Spleen (tissue), 11 donors: Measurements from ENCODE around the gene PDIA6. TPM values are rescaled to one million over a fixed set of nuclear protein-coding genes. Genes with fewer than 3 reads are reported as not detected.

Experiments used
- DNase-seq: peaks from one replicate; pipeline ENCODE4 v3.0.0-alpha.2; 2020
- H3K27ac ChIP-seq, 8 donors: fragments of 200-600 bp; sonication (generic) in 7 of 8; 1 replicate in 4 of 8; 2 replicates in 4 of 8; pipeline versions ENCODE4 v1.5.0 to v1.8.0; 2016 to 2021; ENCODE audit warnings: inconsistent platforms in 4 of 8, mild to moderate bottlenecking in 4 of 8, moderate library complexity in 1 of 8
- H3K27me3 ChIP-seq, 7 donors: fragments of 200-600 bp; sonication (generic) in 6 of 7; replicated peaks in 1 of 7; 1 replicate in 4 of 7; 2 replicates in 3 of 7; pipeline versions ENCODE4 v1.5.0 to v1.8.0; 2016 to 2021; ENCODE audit warnings: inconsistent platforms in 3 of 7, mild to moderate bottlenecking in 1 of 7
- H3K36me3 ChIP-seq, 6 donors: fragments of 200-600 bp; sonication (generic) in 5 of 6; 1 replicate in 4 of 6; 2 replicates in 2 of 6; pipeline versions ENCODE4 v1.5.0 to v1.8.0; 2016 to 2021; ENCODE audit warnings: inconsistent platforms in 2 of 6
- H3K4me1 ChIP-seq, 6 donors: fragments of 200-600 bp; sonication (generic) in 5 of 6; 1 replicate in 3 of 6; 2 replicates in 3 of 6; pipeline versions ENCODE4 v1.5.0 to v1.8.0; 2016 to 2021; ENCODE audit warnings: inconsistent platforms in 3 of 6
- H3K4me3 ChIP-seq, 8 donors: fragments of 200-600 bp; sonication (generic) in 7 of 8; 1 replicate in 4 of 8; 2 replicates in 4 of 8; pipeline versions ENCODE4 v1.5.0 to v1.8.0; 2016 to 2021; ENCODE audit warnings: inconsistent platforms in 4 of 8, mild to moderate bottlenecking in 4 of 8, moderate library complexity in 2 of 8
- H3K9me3 ChIP-seq, 8 donors: fragments of 200-600 bp; sonication (generic) in 7 of 8; 1 replicate in 4 of 8; 2 replicates in 4 of 8; pipeline versions ENCODE4 v1.5.0 to v1.8.0; 2016 to 2021; ENCODE audit warnings: inconsistent platforms in 4 of 8
- POLR2A ChIP-seq, 3 donors: fragments of 450-650 bp; IDR thresholded peaks; one replicate each; pipeline ENCODE4 v1.5.1; 2017; ENCODE audit warnings: antibody characterized with exemption in 3 of 3, mild to moderate bottlenecking in 1 of 3
- POLR2AphosphoS5 ChIP-seq, 3 donors: sonication (generic); formaldehyde crosslinking; IDR thresholded peaks; one replicate each; pipeline ENCODE4 v1.5.1; 2017; ENCODE audit warnings: antibody characterized with exemption in 3 of 3
- WGBS, 5 donors: extraction: QIAGEN DNeasy Blood & Tissue Kit in 3 of 5; methylation state at CpG; one replicate each; pipeline versions ENCODE4 v1.1.5 to v1.1.7; 2013 to 2018; 5-methylcytosine and 5-hydroxymethylcytosine counted together
- intact Hi-C: fragments of 100-400 bp; cut with DNase I; formaldehyde crosslinking; loops from one replicate; pipeline ENCODE4 v1.15.0; 2023; ENCODE audit warnings: low total_unique reads
- polyA plus RNA-seq, 3 donors: library from polyadenylated mRNA; stranded (reverse); fragments of 200-250 nt; gene quantifications; one replicate each; pipeline ENCODE4 v1.2.1, GENCODE V29; 2013
- total RNA-seq, 7 donors: library from RNA; depleted of rRNA in 3 of 7; stranded (reverse); fragments of >200 nt in 3 of 7; fragmentation: NEBNext Ultra II Directional in 4 of 7; extraction: Animal tissue kit (Norgen Biotek cat#: 25700) in 4 of 7; gene quantifications; one replicate each; pipeline versions ENCODE4 v1.1.0 to v1.2.1, GENCODE V29; 2016 to 2021
- TF ChIP-seq, protein P1 (sequence below), 11 experiments: fragments of 200-600 bp in 7 of 11; fragments of 450-650 bp in 4 of 11; sonication (generic) in 4 of 11; IDR thresholded peaks in 8 of 11; conservative IDR thresholded peaks in 3 of 11; 1 replicate in 7 of 11; 2 replicates in 4 of 11; pipeline versions ENCODE4 v1.4.0 to v1.8.0; 2016 to 2021; ENCODE audit warnings: antibody characterized with exemption in 11 of 11, inconsistent platforms in 4 of 11, mild to moderate bottlenecking in 1 of 11
- donor health status: healthy with polysubstance abuse.
- donor health status: DM: no; HTN: no; CAD: no; lungs with moderate emphysema.
- donor health status: DM: no; HTN: no; CAD: no.
- donor health status: Bipolar disorder and iron deficiency.
- donor health status: healthy.
- donor health status: DM: no; HTN: no; CAD: no.
- donor health status: DM: yes; HTN: yes; CAD: no.

PDIA6 gene
- total and polyA plus RNA-seq, 10 donors = 29.7 to 164 (median 115) TPM

DNA sequence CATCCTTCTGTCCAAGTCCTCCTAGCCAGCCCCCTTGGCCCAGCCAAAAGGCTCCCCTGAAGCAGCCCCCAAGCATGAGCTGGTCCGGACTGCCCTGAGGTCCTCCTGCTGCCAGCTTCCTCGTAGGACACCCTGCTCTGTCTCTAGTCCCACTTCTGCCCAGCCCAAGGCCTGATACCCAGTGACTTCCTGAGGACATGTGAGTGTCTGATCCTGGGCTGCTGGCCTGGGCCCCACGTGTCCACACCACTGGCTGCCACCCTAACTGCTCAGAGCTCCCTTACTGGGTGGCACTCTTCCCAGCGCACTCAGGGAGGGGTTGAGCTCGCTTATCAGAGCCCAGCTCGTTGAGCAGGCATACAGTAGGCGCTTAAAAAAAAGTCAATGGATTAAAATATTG, 34.4 kb upstream of the PDIA6 start:
- DNase-seq = no peak
- intact Hi-C loops = no loop called here
- WGBS, 5 donors = 66 to 84% (median 74%) methylated on average over 6 to 7 of the region's 7 CpGs
- peaks cover 0 to 10% (median 0%) of the 10 kb centered on the region in 7 donors for H3K27me3 ChIP-seq
- H3K36me3 ChIP-seq = no peaks in the 10 kb centered on the region
- H3K27ac ChIP-seq = no peak overlapping the region
- peaks cover 0 to 11% (median 7%) of the 10 kb centered on the region in 8 donors for H3K9me3 ChIP-seq
- no peaks in the 10 kb centered on the region for H3K4me1 ChIP-seq
- no peak overlapping the region for H3K4me3 ChIP-seq
- TF ChIP-seq, protein P1, sequence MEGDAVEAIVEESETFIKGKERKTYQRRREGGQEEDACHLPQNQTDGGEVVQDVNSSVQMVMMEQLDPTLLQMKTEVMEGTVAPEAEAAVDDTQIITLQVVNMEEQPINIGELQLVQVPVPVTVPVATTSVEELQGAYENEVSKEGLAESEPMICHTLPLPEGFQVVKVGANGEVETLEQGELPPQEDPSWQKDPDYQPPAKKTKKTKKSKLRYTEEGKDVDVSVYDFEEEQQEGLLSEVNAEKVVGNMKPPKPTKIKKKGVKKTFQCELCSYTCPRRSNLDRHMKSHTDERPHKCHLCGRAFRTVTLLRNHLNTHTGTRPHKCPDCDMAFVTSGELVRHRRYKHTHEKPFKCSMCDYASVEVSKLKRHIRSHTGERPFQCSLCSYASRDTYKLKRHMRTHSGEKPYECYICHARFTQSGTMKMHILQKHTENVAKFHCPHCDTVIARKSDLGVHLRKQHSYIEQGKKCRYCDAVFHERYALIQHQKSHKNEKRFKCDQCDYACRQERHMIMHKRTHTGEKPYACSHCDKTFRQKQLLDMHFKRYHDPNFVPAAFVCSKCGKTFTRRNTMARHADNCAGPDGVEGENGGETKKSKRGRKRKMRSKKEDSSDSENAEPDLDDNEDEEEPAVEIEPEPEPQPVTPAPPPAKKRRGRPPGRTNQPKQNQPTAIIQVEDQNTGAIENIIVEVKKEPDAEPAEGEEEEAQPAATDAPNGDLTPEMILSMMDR (IDR thresholded peaks at IDR 0.05 in 8 of 11, conservative IDR thresholded peaks at IDR 0.05 in 3 of 11) = no peak
- TF ChIP-seq POLR2A (IDR thresholded peaks at IDR 0.05) = no peak
- no peak for TF ChIP-seq POLR2AphosphoS5 (IDR thresholded peaks at IDR 0.05)

DNA sequence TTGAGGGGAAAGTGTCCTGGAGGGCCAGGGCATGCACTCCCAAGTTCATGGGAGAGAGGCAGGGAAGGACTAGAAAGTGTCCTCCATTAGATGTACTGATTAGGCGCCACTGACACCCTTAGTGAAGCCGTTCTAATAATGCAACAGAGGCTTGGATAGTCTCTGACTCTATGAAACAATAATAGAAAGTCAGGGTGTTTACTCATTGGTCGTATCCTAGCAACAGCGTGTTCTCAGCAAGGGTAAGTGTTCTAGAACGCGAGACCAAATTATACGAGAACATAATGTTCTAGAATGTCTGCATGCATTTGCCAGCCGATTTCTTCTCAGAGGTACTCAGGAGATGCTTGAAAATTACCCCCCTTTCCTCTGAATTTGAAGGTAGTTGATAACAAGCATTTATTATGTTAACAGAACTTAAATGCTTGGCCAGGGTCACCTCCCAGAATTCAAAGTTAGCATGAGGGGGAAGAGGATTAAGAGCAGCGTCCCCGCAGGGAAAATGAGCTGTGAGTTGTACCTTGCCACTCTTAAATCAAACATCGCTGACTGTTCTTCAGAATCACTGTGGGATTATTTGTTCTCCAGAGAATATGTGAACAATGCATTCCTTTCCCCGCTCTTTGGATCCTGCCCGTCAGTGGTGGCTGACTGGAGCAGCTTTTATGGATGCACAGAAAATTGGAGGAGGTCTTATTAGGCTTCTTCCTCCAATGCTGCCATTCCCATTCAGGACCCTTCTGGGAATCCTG, 33.7 kb upstream of the PDIA6 start:
- peaks cover 0 to 18% (median 14%) of the 10 kb centered on the region in 8 donors for H3K9me3 ChIP-seq
- H3K36me3 ChIP-seq = no peaks in the 10 kb centered on the region
- TF ChIP-seq, protein P1 (IDR thresholded peaks at IDR 0.05 in 8 of 11, conservative IDR thresholded peaks at IDR 0.05 in 3 of 11) = no peak
- TF ChIP-seq POLR2AphosphoS5 (IDR thresholded peaks at IDR 0.05) (no peak), POLR2A (IDR thresholded peaks at IDR 0.05) (no peak)
- no peak for DNase-seq
- 86 to 94% (median 89%) methylated on average over 13 of the region's 13 CpGs for WGBS, 5 donors
- no peaks in the 10 kb centered on the region for H3K4me1 ChIP-seq
- intact Hi-C loops = no loop called here
- H3K4me3 ChIP-seq = no peak overlapping the region
- no peak overlapping the region for H3K27ac ChIP-seq
- peaks cover 0 to 10% (median 0%) of the 10 kb centered on the region in 7 donors for H3K27me3 ChIP-seq

DNA sequence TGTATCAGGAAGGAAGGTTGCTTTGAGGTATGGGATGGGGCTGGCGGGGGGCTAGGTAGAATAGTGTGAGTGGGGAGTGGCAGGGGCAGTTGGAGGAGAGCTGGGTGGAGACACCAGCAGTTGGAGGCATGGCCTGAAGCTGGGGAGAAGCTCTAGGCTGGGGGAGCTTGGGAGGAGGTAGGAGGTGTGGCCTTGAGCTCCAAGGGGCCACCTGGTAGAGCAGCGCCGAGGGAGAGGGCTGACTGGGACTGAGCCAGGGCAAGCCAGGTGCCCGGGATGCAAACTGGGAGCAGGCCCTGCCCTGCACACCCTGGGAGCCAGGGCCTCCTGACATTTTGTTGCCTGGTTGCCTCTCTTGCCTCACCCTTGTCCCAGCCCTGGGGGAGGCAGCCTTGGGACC, 33.1 kb upstream of the PDIA6 start:
- Histone ChIP-seq H3K27ac (no peak overlapping the region), H3K4me3 (no peak overlapping the region), H3K9me3 (peaks cover 0 to 24% (median 21%) of the 10 kb centered on the region in 8 donors), H3K4me1 (no peaks in the 10 kb centered on the region), H3K36me3 (no peaks in the 10 kb centered on the region), H3K27me3 (peaks cover 0 to 10% (median 0%) of the 10 kb centered on the region in 7 donors)
- intact Hi-C loops = no loop called here
- TF ChIP-seq POLR2AphosphoS5 (IDR thresholded peaks at IDR 0.05) = no peak
- TF ChIP-seq, protein P1 (IDR thresholded peaks at IDR 0.05 in 8 of 11, conservative IDR thresholded peaks at IDR 0.05 in 3 of 11) = no peak
- TF ChIP-seq POLR2A (IDR thresholded peaks at IDR 0.05) = no peak
- DNase-seq = no peak
- 79 to 89% (median 87%) methylated on average over 4 of the region's 4 CpGs for WGBS, 5 donors

DNA sequence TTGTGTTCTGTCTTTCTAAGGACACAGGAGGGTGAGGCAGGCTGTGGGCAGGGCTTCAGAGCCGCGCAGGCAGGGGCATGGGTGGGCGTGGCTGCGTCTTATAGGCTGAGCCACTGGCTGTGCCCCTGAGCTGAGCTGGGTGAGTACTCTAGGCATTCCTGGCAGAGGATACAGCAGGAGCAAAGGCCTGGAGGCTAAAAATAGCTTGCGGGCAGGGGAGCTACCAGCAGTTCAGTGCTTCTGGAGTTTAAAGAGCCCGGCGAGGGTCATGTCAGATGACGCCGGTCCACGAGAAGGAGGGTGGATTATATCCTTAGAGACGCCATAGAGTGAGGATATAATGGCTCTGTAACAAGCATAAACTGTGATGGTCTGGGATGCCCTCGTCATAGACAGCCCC, 31.5 kb upstream of the PDIA6 start:
- Histone ChIP-seq H3K27me3 (peaks cover 0 to 21% (median 0%) of the 10 kb centered on the region in 7 donors), H3K36me3 (no peaks in the 10 kb centered on the region), H3K9me3 (peaks cover 0 to 31% (median 26%) of the 10 kb centered on the region in 8 donors), H3K4me1 (no peaks in the 10 kb centered on the region), H3K4me3 (no peak overlapping the region), H3K27ac (no peak overlapping the region)
- WGBS, 5 donors = 35 to 47% (median 36%) methylated on average over 11 to 12 of the region's 12 CpGs
- intact Hi-C loops = no loop called here
- TF ChIP-seq POLR2A (IDR thresholded peaks at IDR 0.05) = no peak
- TF ChIP-seq POLR2AphosphoS5 (IDR thresholded peaks at IDR 0.05) = peak in 2 of 3 donors; percentile 28 to 31
- no peak for DNase-seq
